IMR-90 (cell line): ENCODE measurements around the gene SERTAD4. TPM values are rescaled to one million over a fixed set of nuclear protein-coding genes. Genes with fewer than 3 reads are reported as not detected.
A peak's percentile ranks its signal among the peaks of the same experiment; 100 is the strongest.

Experiments used
- ATAC-seq: fragments of 200-7000 bp; cut with Tn5 transposase; 2 replicates; pipeline ENCODE4 v1.9.1; 2020; ENCODE audit warnings: low read depth, mild to moderate bottlenecking, moderate library complexity
- BruUV-seq: library from RNA; stranded (reverse); fragments of 400-500 nt; replicated peaks from 2 replicates; lab custom pipeline; 2021; lab: Mats Ljungman, UMichigan
- CTCF ChIA-PET: fragments of 300-600 bp; formaldehyde crosslinking; extraction: SDS; loops from one replicate; lab custom pipeline; 2021; ENCODE audit warnings: antibody characterized with exemption; lab: Yijun Ruan, JAX
- POLR2A ChIA-PET: fragments of 300-600 bp; sonication (Branson Sonifier 250); formaldehyde crosslinking; loops from one replicate; lab custom pipeline; 2022; ENCODE audit warnings: antibody characterized with exemption; ENCODE audit not compliant: unreplicated experiment; lab: Charles Lee
- DNase-seq: peaks from one replicate; pipeline ENCODE4 v3.0.0; 2013
- H2AFZ ChIP-seq: replicated peaks from 2 replicates; pipeline ENCODE3; 2013; ENCODE audit warnings: low read length, mild to moderate bottlenecking; ENCODE audit not compliant: poor library complexity
- H2AK5ac ChIP-seq: 2 replicates; pipeline ENCODE4 v1.6.1; 2013; ENCODE audit warnings: low read depth, low read length, inconsistent platforms
- H2AK9ac ChIP-seq: replicated peaks from 2 replicates; pipeline ENCODE3; 2013; ENCODE audit warnings: mild to moderate bottlenecking, low read depth, low read length, moderate library complexity; ENCODE audit not compliant: poor library complexity
- H2BK120ac ChIP-seq: 2 replicates; pipeline ENCODE4 v1.6.1; 2013; ENCODE audit warnings: low read depth, low read length, inconsistent platforms
- H2BK15ac ChIP-seq: 3 replicates; pipeline ENCODE4 v1.6.1; 2013; ENCODE audit warnings: low read depth, low read length, inconsistent platforms
- H2BK20ac ChIP-seq: 2 replicates; pipeline ENCODE4 v1.6.1; 2013; ENCODE audit warnings: low read depth, mild to moderate bottlenecking, inconsistent platforms, low read length, moderate library complexity
- H2BK5ac ChIP-seq: 2 replicates; pipeline ENCODE4 v1.6.1; 2013; ENCODE audit warnings: mild to moderate bottlenecking, low read depth, low read length, inconsistent platforms; ENCODE audit not compliant: poor library complexity, severe bottlenecking
- H3K14ac ChIP-seq: replicated peaks from 2 replicates; pipeline ENCODE4 v1.6.1; 2013; ENCODE audit warnings: low read depth, low read length, inconsistent platforms
- H3K18ac ChIP-seq: 2 replicates; pipeline ENCODE4 v1.6.1; 2013; ENCODE audit warnings: low read depth, low read length, control low read depth
- H3K23ac ChIP-seq: 2 replicates; pipeline ENCODE4 v1.6.1; 2013; ENCODE audit warnings: low read depth, low read length, inconsistent platforms
- H3K27ac ChIP-seq: 2 replicates; pipeline ENCODE4 v1.5.1; 2013; ENCODE audit warnings: mild to moderate bottlenecking, control low read depth, low read length; ENCODE audit not compliant: insufficient read depth
- H3K27me3 ChIP-seq: 2 replicates; pipeline ENCODE4 v1.6.1; 2013; ENCODE audit warnings: low read length; ENCODE audit not compliant: control insufficient read depth, insufficient read depth
- H3K36me3 ChIP-seq: 2 replicates; pipeline ENCODE4 v1.6.1; 2013; ENCODE audit warnings: low read length, mixed read lengths; ENCODE audit not compliant: control insufficient read depth, insufficient read depth
- H3K4ac ChIP-seq: 2 replicates; pipeline ENCODE4 v1.6.1; 2013; ENCODE audit warnings: low read depth, low read length, inconsistent platforms
- H3K4me1 ChIP-seq: 2 replicates; pipeline ENCODE4 v1.6.1; 2013; ENCODE audit warnings: low read length, mixed read lengths; ENCODE audit not compliant: control insufficient read depth, insufficient read depth
- H3K4me2 ChIP-seq: 2 replicates; pipeline ENCODE4 v1.6.1; 2013; ENCODE audit warnings: low read depth, mild to moderate bottlenecking, control low read depth, low read length, moderate library complexity
- H3K4me3 ChIP-seq: 2 replicates; pipeline ENCODE4 v1.5.1; 2013; ENCODE audit warnings: low read depth, mild to moderate bottlenecking, control low read depth, low read length, moderate library complexity; ENCODE audit not compliant: insufficient read depth
- H3K56ac ChIP-seq: 2 replicates; pipeline ENCODE4 v1.6.1; 2013; ENCODE audit warnings: low read length, inconsistent platforms; ENCODE audit not compliant: insufficient read depth; ENCODE audit errors: extremely low read depth
- H3K79me1 ChIP-seq, 2 experiments: 2 replicates each; pipeline ENCODE4 v1.6.1; 2013; ENCODE audit warnings: low read length in 2 of 2, inconsistent platforms in 1 of 2, low read depth in 1 of 2
- H3K9ac ChIP-seq: 2 replicates; pipeline ENCODE4 v1.6.1; 2013; ENCODE audit warnings: low read depth, low read length, control low read depth
- H3K9me1 ChIP-seq: 2 replicates; pipeline ENCODE4 v1.6.1; 2013; ENCODE audit warnings: low read length, inconsistent platforms; ENCODE audit not compliant: insufficient read depth
- H3K9me3 ChIP-seq: 2 replicates; pipeline ENCODE4 v1.6.1; 2013; ENCODE audit warnings: low read length; ENCODE audit not compliant: control insufficient read depth, insufficient read depth
- H4K20me1 ChIP-seq: 2 replicates; pipeline ENCODE4 v1.6.1; 2013; ENCODE audit warnings: low read length, inconsistent platforms; ENCODE audit not compliant: insufficient read depth
- H4K5ac ChIP-seq: 2 replicates; pipeline ENCODE4 v1.6.1; 2013; ENCODE audit warnings: mild to moderate bottlenecking, low read depth, low read length, control low read depth
- H4K8ac ChIP-seq, 2 experiments: 2 replicates each; pipeline ENCODE4 v1.6.1; 2013; ENCODE audit warnings: low read depth in 2 of 2, low read length in 2 of 2, control low read depth in 1 of 2, inconsistent platforms in 1 of 2
- H4K91ac ChIP-seq: 2 replicates; pipeline ENCODE4 v1.6.1; 2013; ENCODE audit warnings: low read depth, low read length, inconsistent platforms; ENCODE audit not compliant: insufficient read depth
- BHLHE40 ChIP-seq: fragments of 150-350 bp; IDR thresholded peaks from 2 replicates; pipeline ENCODE4 v1.6.1; 2016; ENCODE audit warnings: mild to moderate bottlenecking, low read depth, low read length
- CHD1 ChIP-seq: IDR thresholded peaks from 2 replicates; pipeline ENCODE4 v1.6.1; 2012; ENCODE audit warnings: low read depth, low read length, improper control_type of control experiment
- CTCF ChIP-seq: conservative IDR thresholded peaks from 2 replicates; pipeline ENCODE4 v1.5.1; 2012; ENCODE audit warnings: mild to moderate bottlenecking, low read depth, low read length, improper control_type of control experiment
- ELK1 ChIP-seq: fragments of 150-350 bp; IDR thresholded peaks from 2 replicates; pipeline ENCODE4 v1.6.1; 2016; ENCODE audit warnings: low read depth, mild to moderate bottlenecking, low read length, moderate library complexity, borderline replicate concordance
- FOS ChIP-seq: fragments of 150-350 bp; IDR thresholded peaks from 2 replicates; pipeline ENCODE4 v1.6.1; 2016; ENCODE audit warnings: low read depth, low read length
- MXI1 ChIP-seq: IDR thresholded peaks from 2 replicates; pipeline ENCODE4 v1.6.1; 2012; ENCODE audit warnings: low read depth, mild to moderate bottlenecking, low read length, moderate library complexity, borderline replicate concordance
- USF2 ChIP-seq: fragments of 150-350 bp; IDR thresholded peaks from 2 replicates; pipeline ENCODE4 v1.6.1; 2017; ENCODE audit warnings: mild to moderate bottlenecking, antibody characterized with exemption, low read length, low read depth
- WGBS, 2 experiments: methylation state at CpG; one replicate each; pipeline versions ENCODE4 v1.1.5 to v1.1.7; 2013; ENCODE audit warnings: missing lambda C conversion rate in 2 of 2; ENCODE audit not compliant: insufficient read length in 1 of 2; ENCODE audit errors: extremely low coverage in 2 of 2; 5-methylcytosine and 5-hydroxymethylcytosine counted together
- dilution Hi-C: fragments of 300-500 bp; cut with HindIII; formaldehyde crosslinking; loops from one replicate; pipeline ENCODE4 v1.14.3; 2018; ENCODE audit warnings: low sequenced_read_pairs; ENCODE audit not compliant: unreplicated experiment
- in situ Hi-C: fragments of 300-500 bp; cut with MboI; formaldehyde crosslinking; loops from 3 replicates; pipeline ENCODE4 v1.14.3; 2019; ENCODE audit warnings: low sequenced_read_pairs, inconsistent platforms, mixed read lengths
- intact Hi-C: fragments of 100-400 bp; cut with micrococcal nuclease; formaldehyde crosslinking; loops from 2 replicates; pipeline ENCODE4 v1.10.0; 2022
- polyA plus RNA-seq, 3 experiments: library from polyadenylated mRNA; depleted of rRNA; stranded (reverse); fragments of >200 nt; gene quantifications; 2 replicates each; pipeline ENCODE4 v1.2.3, GENCODE V29; 2012; ENCODE audit warnings: low replicate concordance in 1 of 3
- total RNA-seq: library from RNA; depleted of rRNA; stranded (reverse); fragments of >200 nt; gene quantifications from 2 replicates; pipeline ENCODE4 v1.2.3, GENCODE V29; 2012

The SERTAD4 gene
- total and polyA plus RNA-seq, 2 of the 4 experiments (the other 2 are of a cell fraction): under 0.01 to 0.22 TPM

- no peak overlapping the region for H4K91ac ChIP-seq
- dilution Hi-C loops (no loop called here), in situ Hi-C loops (no loop called here), intact Hi-C loops (no loop called here)
- peak overlapping the region; percentile 54 for H2AFZ ChIP-seq
- CTCF ChIA-PET: interaction anchor here (0.6 to 1.1 kb wide), 2 partner anchors 22 to 57 kb away, joined by 3 to 5 read pairs; no protein-coding TSS in a partner anchor
- DNase-seq (no peak), ATAC-seq (peak; percentile 44)
- no peaks in the 10 kb centered on the region for H3K9me1 ChIP-seq
- no peaks in the 10 kb centered on the region for H3K79me1 ChIP-seq
- H3K4me1 ChIP-seq: peaks cover 3% of the 10 kb centered on the region; the same call in 1 of the 2 replicates
- H3K56ac ChIP-seq: no peak overlapping the region
- H3K27me3 ChIP-seq: peaks cover 32% of the 10 kb centered on the region
- H3K18ac ChIP-seq: no peak overlapping the region
- H3K14ac ChIP-seq: no peak overlapping the region
- POLR2A ChIA-PET: interaction anchor here (0.6 kb wide), 2 partner anchors 29 to 45 kb away, joined by 3 read pairs; no protein-coding TSS in a partner anchor
- no peak overlapping the region; a peak in 1 of 4 replicates for H4K8ac ChIP-seq
- H2AK5ac ChIP-seq: no peak overlapping the region
- WGBS, 2 experiments: 40% methylated on average over 1 of the region's 10 CpGs; no CpG with 5 or more reads in 1 of the 2 experiments
- no peaks in the 10 kb centered on the region for H4K20me1 ChIP-seq
- no peak overlapping the region for H2BK120ac ChIP-seq
- TF ChIP-seq USF2: no peak
- no peak for TF ChIP-seq FOS
- no peak for TF ChIP-seq CHD1
- TF ChIP-seq CTCF: no peak
- TF ChIP-seq MXI1: no peak
- TF ChIP-seq ELK1: no peak
- no peak for TF ChIP-seq BHLHE40
- no peaks in the 10 kb centered on the region for H3K36me3 ChIP-seq
- H2AK9ac ChIP-seq: no peak overlapping the region
- no peaks in the 10 kb centered on the region for H3K9me3 ChIP-seq
- H3K4ac ChIP-seq: no peak overlapping the region
- no peak overlapping the region for H2BK5ac ChIP-seq
- no peak overlapping the region for H3K4me3 ChIP-seq
- no peak overlapping the region for H2BK15ac ChIP-seq
- H4K5ac ChIP-seq: no peak overlapping the region; the same call in 1 of the 2 replicates
- H3K27ac ChIP-seq: no peak overlapping the region
- no TSS peak for BruUV-seq
- H2BK20ac ChIP-seq: no peak overlapping the region
- H3K23ac ChIP-seq: no peak overlapping the region
- no peak overlapping the region for H3K9ac ChIP-seq
- H3K4me2 ChIP-seq: no peak overlapping the region
These were observed 62.6 kb downstream of the SERTAD4 start for GRCh38 chr1:210294999-210295745.
